GM21528 (cell line): ENCODE data around the gene CA5A.

Experiments used
- ATAC-seq: cut with Tn5 transposase; IDR thresholded peaks from one replicate; pipeline ENCODE4 v1.9.1; 2021; ENCODE audit warnings: mild to moderate bottlenecking, moderate library complexity; ENCODE audit not compliant: unreplicated experiment, low FRiP score

The CA5A gene

DNA sequence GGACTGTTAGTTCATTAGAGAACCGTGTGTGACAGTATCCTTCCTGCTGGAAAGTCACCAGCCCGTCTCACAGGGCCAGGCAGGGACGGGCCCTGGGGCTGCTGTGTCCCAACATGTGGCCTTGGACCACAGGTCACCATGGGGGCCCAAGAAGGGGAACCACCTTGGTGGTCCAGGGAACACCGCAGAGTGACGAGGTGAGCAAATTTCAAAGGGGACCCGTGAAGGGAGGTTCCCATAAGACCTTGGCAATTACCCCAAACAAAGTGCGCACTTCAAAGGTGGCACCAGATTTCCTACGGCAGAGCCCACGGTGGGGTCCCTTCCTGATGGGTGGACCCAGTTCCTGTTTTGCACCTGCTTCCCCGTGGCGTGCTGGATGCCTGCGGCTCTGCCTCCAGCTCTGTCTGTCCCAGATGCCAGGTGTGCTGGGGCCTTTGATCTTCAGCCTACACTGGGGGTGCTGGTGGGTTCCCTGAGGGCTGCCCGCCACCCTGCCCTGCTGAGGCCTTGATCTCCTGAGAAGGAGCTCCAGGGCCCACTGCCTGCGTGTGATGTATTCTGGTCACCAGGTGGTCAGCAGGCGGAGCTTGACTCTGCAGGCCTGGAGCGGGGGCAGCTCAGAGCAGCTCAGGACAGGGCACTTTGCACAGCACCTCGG lies 94.0 kb downstream of the CA5A start:
- no peak for ATAC-seq

DNA sequence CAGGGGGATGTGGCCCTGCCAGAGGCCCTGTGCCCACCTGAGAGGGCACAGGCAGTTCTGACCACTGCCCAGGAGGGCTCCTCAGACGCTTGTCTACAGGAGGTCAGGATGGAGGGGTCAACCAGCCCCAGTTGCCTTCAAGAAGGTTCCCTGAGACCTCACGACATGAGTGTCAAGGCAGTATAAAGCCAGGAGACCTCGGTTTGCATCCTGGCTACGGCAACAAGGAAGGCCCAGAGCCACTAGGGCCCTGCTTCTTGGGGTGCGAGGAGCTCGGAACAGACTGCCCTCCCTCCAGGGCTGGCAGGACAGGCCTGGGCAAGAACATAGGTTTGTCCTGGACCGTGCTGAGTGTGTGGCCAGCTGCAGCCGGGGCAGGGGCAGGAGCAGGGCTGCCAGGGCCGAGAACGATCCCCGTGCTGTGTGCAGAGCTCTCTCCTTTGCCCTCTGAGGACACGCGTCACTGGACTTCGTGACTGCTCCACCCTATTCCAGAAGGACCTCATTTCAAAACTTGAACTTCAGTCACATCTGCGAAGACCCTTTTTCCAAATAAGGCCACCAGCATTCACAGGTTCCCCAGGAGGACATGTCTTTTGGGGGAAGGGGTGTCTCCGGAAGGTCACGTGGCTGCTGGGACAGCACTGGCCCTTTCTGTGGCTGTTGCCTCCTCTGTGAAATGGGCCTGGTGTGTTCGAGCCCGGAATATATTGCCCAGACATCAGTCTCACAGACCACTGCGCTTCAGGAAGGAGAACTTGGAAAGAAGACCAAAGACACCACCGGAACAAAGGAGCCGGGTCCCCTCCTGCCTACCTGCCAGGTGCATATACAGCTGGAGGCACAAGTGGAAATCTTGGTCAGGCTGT lies 94.8 kb downstream of the CA5A start:
- no peak for ATAC-seq

DNA sequence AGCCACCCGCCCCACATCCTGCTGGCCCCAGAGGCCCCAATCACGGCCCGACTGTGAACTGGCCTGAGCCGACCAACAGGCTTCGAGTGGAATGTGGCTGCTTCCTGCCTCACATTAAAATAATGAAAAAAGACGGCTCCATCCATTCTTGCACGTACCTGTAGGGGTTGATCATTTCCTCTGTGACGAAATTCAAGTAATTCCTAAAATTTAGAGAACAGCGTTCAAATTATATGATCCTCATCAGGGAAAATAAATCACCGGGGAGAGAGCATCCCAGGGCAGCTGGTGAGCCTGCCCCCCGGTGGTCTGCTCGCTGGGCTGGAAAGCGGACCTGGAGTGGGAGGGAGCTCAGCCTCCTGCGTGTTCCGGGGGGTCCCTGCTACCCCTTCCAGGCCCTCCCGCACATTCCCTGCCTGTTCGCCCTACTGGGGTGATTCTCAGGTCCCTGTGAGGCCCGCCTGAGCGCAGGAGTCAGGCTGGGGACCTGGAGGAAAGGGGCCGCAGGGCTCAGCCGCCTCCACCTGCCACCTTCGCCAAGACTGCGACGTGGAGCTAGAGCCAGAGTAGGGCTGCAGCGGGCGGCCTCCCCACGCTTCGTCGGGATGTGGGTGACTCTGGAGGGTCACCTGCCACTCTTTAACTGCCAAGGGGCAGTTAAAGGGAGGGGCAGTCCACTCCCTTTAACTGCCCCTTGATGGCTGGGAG lies 95.9 kb downstream of the CA5A start:
- ATAC-seq: no peak

DNA sequence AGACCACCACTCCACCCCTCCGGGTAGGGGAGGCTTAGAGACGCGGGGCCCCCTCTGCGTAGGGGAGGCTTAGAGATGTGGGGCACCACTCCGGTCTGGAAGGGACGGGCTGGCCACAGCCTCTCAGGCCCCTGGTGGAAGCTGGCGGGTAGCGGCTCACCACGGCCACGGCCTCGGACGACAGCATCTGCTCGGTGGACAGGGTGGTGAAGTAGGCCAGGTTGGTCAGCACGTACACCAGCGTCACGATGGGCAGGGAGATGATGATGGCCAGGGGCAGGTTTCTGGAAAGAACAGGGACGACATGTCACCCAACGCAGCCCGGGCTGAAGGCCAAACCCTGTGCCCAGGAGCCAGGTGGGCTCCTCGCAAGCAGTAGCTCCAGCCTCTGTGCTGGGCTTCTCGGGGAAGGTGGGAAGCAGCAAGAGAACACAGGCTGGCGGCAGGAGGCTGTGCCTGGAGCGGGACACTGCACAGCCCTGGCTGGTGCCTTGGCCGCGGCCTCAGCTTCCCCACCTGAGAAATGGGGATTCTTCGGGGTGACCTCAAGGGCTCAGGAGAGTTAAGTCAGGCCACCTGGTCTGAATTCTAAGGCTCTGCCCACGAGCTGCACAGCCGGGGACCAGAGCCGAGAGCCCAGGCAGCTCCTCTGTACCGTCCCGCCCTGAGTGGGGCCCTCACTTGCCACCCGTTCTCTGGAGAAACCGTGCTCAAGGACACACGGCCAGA lies 96.6 kb downstream of the CA5A start:
- ATAC-seq: no peak

DNA sequence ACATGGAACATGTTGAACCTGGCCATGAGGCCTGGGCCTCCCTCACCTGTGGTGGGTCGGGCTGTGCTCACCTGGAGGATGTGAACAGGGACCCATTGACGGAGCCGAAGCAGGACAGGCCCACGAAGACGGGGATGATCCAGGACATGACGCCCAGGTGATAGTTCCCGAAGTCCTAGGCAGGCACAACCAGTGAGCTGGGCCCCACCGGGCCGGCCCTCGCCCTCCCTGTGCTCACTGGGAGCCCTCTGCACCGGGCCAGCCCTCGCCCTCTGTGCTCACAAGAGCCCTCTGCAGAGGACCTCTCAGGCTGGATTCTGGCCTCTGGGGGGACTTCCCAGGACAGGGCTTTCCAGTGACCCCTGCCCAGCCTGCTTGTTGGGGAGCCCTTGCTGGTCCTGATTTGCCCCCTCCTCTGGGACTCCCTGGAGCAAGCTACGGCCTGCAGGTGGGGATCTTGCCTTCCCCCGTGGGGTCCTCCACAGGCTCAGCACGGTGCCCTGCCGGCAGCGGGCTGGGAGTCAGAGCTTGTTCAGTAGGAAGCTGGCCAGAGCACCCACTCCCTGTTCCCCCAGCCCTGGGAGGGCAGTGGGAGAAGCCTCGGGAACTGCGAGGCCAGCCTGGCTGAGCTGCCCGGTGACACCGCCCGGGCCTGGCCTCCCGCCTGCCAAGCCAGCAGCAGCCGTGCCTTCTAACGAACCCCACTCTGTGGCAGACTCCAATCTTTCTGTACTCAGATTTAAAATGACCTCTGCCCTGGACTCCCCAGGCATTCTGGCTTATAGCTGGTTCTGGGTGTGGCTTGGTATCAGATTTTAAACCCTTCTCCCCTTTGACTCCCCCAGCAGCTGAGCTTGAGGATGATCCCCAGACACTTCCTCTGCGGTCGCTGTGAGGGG lies 97.4 kb downstream of the CA5A start:
- ATAC-seq: no peak
